ENCODE results near the gene NR4A3.

NR4A3 gene

GRCh38 chr9:99816392-99816791, 5.3 kb upstream of the NR4A3 start:
- DNase-seq, result no peak

- DNase-seq, result no peak
Measured at GRCh38 chr9:99818500-99818899, 3.2 kb upstream of the NR4A3 start.

DNA sequence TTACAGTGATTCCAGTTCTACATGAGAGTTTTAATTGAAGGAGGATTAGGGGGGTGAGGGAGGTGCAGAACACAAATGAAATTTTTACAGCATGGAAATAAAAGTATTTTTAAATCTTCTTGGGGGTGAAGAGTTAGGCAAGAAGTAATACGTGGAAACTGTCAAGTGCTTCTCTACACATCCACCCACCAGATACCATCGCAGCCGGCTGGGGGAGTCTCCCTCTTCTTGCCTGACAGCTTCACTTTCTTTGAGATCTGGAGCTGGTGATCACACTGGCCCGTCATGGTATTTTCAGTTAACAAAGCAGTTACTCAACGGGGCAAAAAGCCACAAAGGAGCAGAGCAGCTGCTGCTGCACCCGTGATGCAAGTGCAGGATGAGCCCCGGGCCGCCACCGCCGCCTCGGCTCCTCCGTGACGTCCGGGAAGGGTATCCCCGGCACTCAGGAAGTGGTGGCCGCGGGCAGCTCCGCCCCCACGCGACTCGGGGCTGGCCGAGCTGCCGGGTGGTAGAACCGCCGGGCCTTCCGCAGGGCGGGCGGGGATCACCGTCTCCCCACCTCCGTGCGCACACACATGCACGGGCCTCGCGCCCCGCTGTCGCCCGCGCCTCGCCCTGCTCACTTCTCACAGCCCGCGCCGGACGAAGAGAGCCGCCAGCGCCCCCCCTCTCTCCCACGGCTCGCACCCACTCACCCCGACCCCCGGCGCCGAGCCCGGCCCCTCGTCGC, 2.4 kb upstream of the NR4A3 start:
- peak; percentile 92 for DNase-seq

DNA sequence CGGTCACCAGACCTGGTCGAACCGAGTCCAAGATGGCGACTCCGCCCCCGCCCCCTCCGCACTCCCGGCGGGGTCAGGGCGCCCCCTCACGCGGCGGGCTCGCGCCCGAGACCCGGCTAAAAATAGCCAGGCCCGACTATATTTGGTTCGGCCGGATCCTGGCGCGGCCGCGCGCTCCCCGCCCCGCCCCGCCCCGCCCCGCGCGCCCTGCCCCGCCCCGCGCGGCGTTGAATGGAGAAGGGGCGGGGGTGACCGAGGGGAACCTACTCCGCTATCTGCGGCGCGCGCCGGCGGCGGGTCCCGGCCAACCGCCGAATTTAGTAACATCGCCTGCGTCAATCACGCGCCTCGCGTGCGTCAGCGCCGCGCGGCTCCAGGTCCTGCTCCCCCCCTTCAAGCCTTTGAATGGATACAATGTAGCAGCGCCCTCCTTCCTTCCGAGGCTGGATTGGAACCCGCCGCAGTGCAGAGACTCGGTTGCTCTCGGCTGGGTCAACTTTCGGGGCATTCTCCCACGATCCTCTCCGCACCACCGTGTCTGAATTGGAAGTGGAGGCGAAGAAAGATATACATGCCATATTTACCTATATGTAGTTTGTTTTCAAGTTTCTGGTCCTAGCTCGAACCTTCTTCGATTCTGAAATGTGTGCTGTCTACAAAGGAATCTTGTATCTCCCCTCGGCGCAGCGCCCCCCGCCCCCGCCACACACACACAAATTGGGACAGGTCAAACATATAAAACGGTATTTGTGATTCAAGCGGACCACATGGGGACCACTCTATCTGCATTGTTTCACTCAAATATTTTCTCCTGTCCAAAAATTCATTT, 1.6 kb upstream of the NR4A3 start:
- DNase-seq, result peak; percentile 87

DNA sequence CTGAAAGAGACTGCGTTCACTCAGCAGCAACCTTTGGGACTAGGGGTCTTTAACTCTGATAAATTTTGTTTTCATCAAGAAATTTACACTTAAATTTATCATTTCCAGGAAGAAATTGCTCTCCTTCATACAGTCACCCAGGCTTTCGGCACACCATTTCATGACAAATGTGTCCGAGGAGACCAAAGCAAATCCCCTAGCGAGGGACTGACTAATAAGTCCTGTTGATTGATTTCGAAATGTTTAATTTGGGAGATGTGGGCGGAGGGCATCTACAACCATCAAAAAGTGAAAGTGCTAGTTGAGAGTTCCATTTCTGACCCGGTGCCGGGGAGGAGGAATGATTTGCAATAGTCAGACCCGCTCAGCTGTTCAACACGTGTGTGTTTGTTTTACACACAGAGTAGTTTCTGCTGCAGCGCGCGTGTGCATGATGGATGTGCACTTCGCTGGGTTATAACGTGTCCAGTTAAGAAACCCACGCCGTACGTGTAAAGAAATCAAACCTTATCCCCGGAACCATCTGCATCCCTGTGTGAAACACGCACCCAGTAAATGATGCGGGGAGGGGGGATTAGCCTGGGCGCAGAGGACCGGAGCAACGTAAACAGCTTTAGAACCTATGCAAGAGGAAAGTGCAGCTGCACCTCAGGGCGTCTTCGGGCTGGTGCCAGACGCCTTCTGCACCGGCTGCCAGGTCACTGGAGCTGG, 845 bp upstream of the NR4A3 start:
- peak; percentile 54 for DNase-seq

- peak; percentile 50 for DNase-seq
Measured at GRCh38 chr9:99822109-99822805, 572 bp downstream of the NR4A3 start.

DNA sequence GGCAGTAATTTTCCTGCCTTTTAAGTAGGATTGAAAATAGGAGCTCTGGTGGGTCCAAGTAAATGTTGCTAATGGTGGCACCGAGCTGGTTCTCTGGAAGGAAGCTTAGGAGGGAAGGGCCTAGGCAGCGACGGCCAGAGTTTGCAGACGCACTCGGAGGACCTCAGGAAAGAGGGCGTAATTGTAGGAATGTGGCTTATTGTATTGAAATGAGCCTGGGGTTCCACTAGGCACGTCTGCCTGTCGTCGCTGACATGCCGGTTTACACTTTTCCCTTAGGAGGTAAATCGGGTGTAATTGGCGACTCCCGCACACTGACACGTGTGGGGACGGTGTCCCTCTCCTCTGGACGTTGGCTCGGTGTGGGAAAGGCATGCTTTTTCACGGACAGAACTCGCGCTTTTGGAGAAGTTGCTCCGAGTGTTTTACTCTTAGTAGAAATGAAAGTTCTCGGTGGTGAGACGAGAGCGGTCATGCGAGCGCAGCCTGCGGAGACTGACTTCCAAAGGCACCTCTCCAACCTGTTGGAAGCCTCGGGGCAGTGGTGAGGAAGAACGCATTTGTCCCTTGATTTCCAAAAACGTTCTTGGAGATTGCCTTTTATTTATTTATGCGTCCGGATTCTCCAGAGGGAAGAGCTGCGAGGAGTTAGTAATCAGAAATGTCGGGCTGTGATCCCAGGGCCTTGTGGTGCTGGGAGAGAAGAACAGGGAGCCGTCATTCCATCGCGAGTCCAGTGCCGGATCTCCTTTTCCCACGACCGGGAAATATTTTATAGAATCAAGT, 1.3 kb downstream of the NR4A3 start:
- DNase-seq, result peak; percentile 24

DNA sequence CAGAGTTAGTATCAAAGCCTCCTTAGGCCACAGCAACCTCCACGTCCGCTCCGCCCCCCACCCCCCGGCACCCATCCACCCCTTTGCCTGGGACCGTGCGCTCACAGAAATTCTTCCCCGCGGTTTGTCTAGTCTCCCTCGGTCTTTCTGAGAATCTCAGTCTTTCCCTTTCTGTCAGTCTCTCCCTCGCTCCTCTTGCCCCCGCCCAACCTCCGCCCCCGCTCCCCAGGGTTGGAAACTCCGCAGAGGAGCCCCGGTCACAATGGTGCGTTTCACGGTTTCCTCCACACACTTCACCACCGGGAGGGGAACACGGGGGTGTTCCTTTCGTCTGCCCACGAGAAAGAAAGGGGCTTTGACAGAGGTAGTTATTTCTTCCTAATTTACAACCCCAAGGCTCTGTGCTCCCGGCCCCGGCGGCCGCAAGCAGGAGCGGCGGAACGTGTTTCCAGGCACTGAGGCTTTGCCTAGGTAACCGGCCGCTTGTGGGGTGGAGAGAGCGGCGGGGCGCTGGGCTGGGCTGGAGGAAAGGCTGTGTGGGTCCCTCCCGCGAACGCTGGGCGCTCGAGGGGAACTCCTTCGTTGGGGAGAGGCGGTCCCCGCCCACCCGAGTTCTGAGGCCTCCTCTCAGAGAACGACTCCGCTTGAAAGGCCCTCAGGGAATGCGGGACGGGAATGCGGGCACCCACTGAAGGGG, 2.1 kb downstream of the NR4A3 start:
- DNase-seq, result peak; percentile 89

DNA sequence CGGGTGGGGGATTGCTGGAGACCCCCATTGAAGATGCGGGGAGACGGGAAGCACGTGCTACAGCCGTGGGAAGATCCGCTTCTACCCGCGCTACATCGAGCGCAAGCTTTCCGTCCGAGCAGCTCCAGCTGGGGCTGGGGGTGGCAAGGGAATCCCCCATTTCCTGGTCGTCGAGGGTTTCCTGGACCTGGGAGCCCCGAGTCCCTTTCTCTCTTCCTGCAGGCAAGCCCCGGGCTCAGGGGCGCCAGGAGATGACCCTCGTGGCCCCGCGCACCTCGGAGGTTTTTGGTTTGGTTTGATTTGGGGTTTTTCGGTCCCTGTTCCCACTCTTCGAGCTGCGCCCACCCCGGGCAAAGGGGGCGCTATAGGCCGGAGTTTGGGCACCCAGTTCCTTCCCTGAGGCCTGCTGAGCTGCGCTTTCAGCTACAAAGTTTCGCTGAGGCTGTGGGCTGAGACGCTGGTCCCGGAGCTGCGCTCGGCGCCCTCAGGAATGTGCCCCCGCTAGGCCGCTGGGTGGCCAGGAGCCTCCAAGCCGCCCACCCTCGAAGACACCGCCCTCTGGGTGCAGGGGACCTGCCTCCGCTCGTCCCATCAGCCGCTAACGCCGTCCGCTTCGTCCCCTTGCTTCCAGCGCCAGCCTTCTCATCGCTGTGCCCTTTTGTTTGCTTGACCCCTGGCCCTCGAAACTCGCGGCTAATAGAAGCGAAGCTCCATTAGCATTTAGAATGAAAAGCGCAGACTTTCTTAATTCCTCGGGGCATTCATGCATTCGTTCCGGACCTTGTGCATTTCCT, 2.9 kb downstream of the NR4A3 start:
- peak; percentile 68 for DNase-seq

DNA sequence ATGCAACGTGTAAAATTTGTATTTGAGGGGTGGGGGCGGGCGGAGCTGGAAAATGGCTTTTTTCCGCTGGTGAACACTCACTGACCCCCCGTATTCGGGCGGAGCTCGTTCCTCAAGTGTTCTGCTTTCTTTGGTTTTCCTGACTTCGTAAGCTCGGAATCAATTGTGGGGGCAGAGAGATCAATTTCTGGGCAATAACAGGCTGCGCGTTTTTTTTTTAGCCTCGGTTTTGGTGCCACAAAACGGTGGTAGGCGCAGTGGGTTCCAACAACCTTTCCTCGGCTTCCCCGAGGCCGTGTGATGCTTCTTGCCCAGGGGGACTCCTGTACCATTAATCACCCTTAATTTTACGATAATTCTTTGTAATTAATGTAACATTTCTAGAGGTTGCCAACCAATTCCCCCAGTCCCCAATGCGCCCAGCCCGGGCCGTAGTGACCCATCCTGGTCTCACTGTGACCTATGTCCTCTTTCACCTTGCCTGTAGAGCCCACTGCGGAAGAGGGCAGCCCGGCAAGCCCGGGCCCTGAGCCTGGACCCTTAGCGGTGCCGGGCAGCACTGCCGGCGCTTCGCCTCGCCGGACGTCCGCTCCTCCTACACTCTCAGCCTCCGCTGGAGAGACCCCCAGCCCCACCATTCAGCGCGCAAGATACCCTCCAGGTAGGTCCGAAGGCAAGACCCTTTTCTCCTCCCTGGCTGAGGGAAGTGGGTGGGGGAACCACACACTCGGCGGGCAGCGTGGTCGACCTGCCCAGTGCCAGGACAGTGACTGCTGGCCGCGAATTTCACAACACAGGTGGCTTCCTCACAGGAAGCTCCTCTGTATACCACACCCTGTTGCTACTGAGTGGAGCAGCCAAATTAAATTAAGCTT, 3.7 kb downstream of the NR4A3 start:
- no peak for DNase-seq

- no peak for DNase-seq
Measured at GRCh38 chr9:99826579-99826978, 4.9 kb downstream of the NR4A3 start.

GRCh38 chr9:99827244-99827643, 5.6 kb downstream of the NR4A3 start:
- DNase-seq, result no peak

DNA sequence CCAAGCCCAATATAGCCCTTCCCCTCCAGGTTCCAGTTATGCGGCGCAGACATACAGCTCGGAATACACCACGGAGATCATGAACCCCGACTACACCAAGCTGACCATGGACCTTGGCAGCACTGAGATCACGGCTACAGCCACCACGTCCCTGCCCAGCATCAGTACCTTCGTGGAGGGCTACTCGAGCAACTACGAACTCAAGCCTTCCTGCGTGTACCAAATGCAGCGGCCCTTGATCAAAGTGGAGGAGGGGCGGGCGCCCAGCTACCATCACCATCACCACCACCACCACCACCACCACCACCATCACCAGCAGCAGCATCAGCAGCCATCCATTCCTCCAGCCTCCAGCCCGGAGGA, 6.3 kb downstream of the NR4A3 start:
- DNase-seq, result no peak

GRCh38 chr9:99828417-99829176, 6.9 kb downstream of the NR4A3 start:
- DNase-seq, result no peak

- DNase-seq, result no peak
Measured at GRCh38 chr9:99831857-99832557, 10.3 kb downstream of the NR4A3 start.

GRCh38 chr9:99832558-99832864, 10.8 kb downstream of the NR4A3 start:
- no peak for DNase-seq

GRCh38 chr9:99833735-99834134, 12.1 kb downstream of the NR4A3 start:
- DNase-seq, result no peak

DNA sequence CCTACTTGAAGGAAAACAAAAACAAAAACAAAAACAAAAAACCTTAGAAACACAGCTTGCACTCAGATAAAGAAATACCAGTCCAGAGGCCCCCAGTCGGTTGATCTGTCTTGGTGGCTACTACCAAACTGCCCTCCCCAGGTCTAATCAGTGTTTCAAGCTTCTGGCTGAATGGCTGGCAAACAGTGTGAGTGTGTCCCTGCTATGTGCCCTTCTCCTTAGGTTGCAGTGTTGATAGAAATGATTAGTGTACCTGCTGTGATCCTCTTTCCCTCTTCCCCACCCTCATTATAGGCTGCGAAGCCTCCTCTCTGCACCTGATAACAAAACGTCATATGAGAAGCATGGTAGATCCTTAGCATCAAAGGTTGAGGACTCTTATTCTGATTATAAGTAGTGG, 12.8 kb downstream of the NR4A3 start:
- DNase-seq, result no peak

GRCh38 chr9:99835142-99835541, 13.5 kb downstream of the NR4A3 start:
- DNase-seq, result no peak

Measured in activated naive CD4-positive, alpha-beta T cell treated with Interleukin-2 at 50 U/mL for 16 hours (primary cell).